ENCODE measurements around the gene RUNDC3A.
"Not testable (repeated sequence)": the region's sequence is repeated elsewhere in the genome, so short reads cannot be mapped to it uniquely, and the experiment has no call there.

The RUNDC3A gene

GRCh38 chr17:44335564-44335963 is 27.2 kb downstream of the RUNDC3A start:
- Histone ChIP-seq H3K36me3 (ENCODE audit: control insufficient read depth in 1 of 2, insufficient read depth in 2 of 2, low read length in 2 of 2) (no peaks in the 10 kb centered on the region), H2BK120ac (ENCODE audit: insufficient read depth, low read length, poor library complexity) (no peak overlapping the region), H4K12ac (ENCODE audit: low read depth, low read length) (no peak overlapping the region), H3K14ac (ENCODE audit: low read length) (no peak overlapping the region), H3K4me1 (ENCODE audit: control insufficient read depth in 1 of 2, insufficient read depth in 2 of 2, low read length in 2 of 2) (no peaks in the 10 kb centered on the region), H3K4me3 (ENCODE audit: low read depth, low read length) (no peak overlapping the region), H2AFZ (ENCODE audit: insufficient read depth, low read length, poor library complexity) (no peak overlapping the region), H4K91ac (ENCODE audit: low read depth, low read length) (no peak overlapping the region), H3K79me1 (ENCODE audit: low read length) (no peaks in the 10 kb centered on the region), H3K23ac (ENCODE audit: low read length) (no peak overlapping the region), H3K9ac (ENCODE audit: low read length) (no peak overlapping the region), H3K18ac (ENCODE audit: low read length) (no peak overlapping the region), H3K9me3 (ENCODE audit: insufficient read depth, low read depth, low read length) (no peaks in the 10 kb centered on the region), H2BK12ac (ENCODE audit: low read length) (no peak overlapping the region), H3K4ac (ENCODE audit: low read depth, low read length) (no peak overlapping the region), H3K4me2 (ENCODE audit: low read length) (no peak overlapping the region), H2BK5ac (ENCODE audit: low read depth, low read length, poor library complexity) (no peak overlapping the region), H4K8ac (ENCODE audit: low read depth, low read length) (no peak overlapping the region), H2AK5ac (ENCODE audit: low read length) (no peak overlapping the region), H3K27me3 (ENCODE audit: insufficient read depth, low read length) (no peaks in the 10 kb centered on the region), H3K79me2 (ENCODE audit: control insufficient read depth, insufficient read depth, low read length, poor library complexity) (no peaks in the 10 kb centered on the region), H3K27ac (ENCODE audit: low read depth, low read length) (no peak overlapping the region)
- DNase-seq = no peak
- WGBS (ENCODE audit: extremely low coverage, insufficient coverage, insufficient read length) = no CpG with 5 or more reads among the region's 3 CpGs

DNA sequence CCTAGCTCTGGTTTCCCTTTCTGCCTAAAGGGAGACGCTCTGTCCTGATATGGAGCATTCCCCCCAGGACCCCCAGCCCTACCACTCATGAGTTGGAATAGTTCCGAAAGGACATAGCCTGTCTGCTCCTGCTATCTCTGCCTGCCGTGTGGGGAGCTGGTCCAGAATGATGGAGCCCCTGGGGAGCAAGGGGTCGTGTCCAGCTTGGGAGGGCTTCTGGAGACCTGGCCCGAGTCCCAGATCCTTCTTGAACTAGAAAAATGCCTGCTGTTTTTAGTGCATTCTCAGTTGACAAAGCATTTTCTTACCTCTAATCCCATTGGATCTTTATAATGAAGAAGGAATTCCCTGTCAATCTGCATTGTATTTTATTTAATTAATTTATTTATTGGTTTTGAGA is 27.6 kb downstream of the RUNDC3A start:
- H2BK12ac ChIP-seq (ENCODE audit: low read length) = no peak overlapping the region
- no peak overlapping the region for H3K4me2 ChIP-seq (ENCODE audit: low read length)
- H2AK5ac ChIP-seq (ENCODE audit: low read length) = no peak overlapping the region
- no peak overlapping the region for H3K4me3 ChIP-seq (ENCODE audit: low read depth, low read length)
- no peak overlapping the region for H4K12ac ChIP-seq (ENCODE audit: low read depth, low read length)
- no peak overlapping the region for H2BK120ac ChIP-seq (ENCODE audit: insufficient read depth, low read length, poor library complexity)
- H4K91ac ChIP-seq (ENCODE audit: low read depth, low read length) = no peak overlapping the region
- no peak overlapping the region for H3K4ac ChIP-seq (ENCODE audit: low read depth, low read length)
- no peaks in the 10 kb centered on the region for H3K4me1 ChIP-seq (ENCODE audit: control insufficient read depth in 1 of 2, insufficient read depth in 2 of 2, low read length in 2 of 2)
- no peak overlapping the region for H3K9ac ChIP-seq (ENCODE audit: low read length)
- no CpG with 5 or more reads among the region's 5 CpGs for WGBS (ENCODE audit: extremely low coverage, insufficient coverage, insufficient read length)
- no peaks in the 10 kb centered on the region for H3K79me2 ChIP-seq (ENCODE audit: control insufficient read depth, insufficient read depth, low read length, poor library complexity)
- no peak overlapping the region for H3K27ac ChIP-seq (ENCODE audit: low read depth, low read length)
- no peak overlapping the region for H2AFZ ChIP-seq (ENCODE audit: insufficient read depth, low read length, poor library complexity)
- H4K8ac ChIP-seq (ENCODE audit: low read depth, low read length) = no peak overlapping the region
- H3K18ac ChIP-seq (ENCODE audit: low read length) = no peak overlapping the region
- H2BK5ac ChIP-seq (ENCODE audit: low read depth, low read length, poor library complexity) = no peak overlapping the region
- no peak for DNase-seq
- H3K23ac ChIP-seq (ENCODE audit: low read length) = no peak overlapping the region
- H3K36me3 ChIP-seq (ENCODE audit: control insufficient read depth in 1 of 2, insufficient read depth in 2 of 2, low read length in 2 of 2) = no peaks in the 10 kb centered on the region
- no peaks in the 10 kb centered on the region for H3K79me1 ChIP-seq (ENCODE audit: low read length)
- H3K27me3 ChIP-seq (ENCODE audit: insufficient read depth, low read length) = no peaks in the 10 kb centered on the region
- no peak overlapping the region for H3K14ac ChIP-seq (ENCODE audit: low read length)
- no peaks in the 10 kb centered on the region for H3K9me3 ChIP-seq (ENCODE audit: insufficient read depth, low read depth, low read length)

- Histone ChIP-seq H2AK5ac (ENCODE audit: low read length) (no peak overlapping the region), H2BK5ac (ENCODE audit: low read depth, low read length, poor library complexity) (no peak overlapping the region), H3K9me3 (ENCODE audit: insufficient read depth, low read depth, low read length) (peaks cover 1% of the 10 kb centered on the region), H3K27ac (ENCODE audit: low read depth, low read length) (no peak overlapping the region), H3K4me3 (ENCODE audit: low read depth, low read length) (no peak overlapping the region), H3K4me2 (ENCODE audit: low read length) (no peak overlapping the region), H4K8ac (ENCODE audit: low read depth, low read length) (no peak overlapping the region), H3K4ac (ENCODE audit: low read depth, low read length) (no peak overlapping the region), H2BK120ac (ENCODE audit: insufficient read depth, low read length, poor library complexity) (no peak overlapping the region), H3K18ac (ENCODE audit: low read length) (no peak overlapping the region), H3K36me3 (ENCODE audit: control insufficient read depth in 1 of 2, insufficient read depth in 2 of 2, low read length in 2 of 2) (no peaks in the 10 kb centered on the region), H4K12ac (ENCODE audit: low read depth, low read length) (no peak overlapping the region), H3K79me1 (ENCODE audit: low read length) (no peaks in the 10 kb centered on the region), H3K14ac (ENCODE audit: low read length) (no peak overlapping the region), H2BK12ac (ENCODE audit: low read length) (no peak overlapping the region), H3K79me2 (ENCODE audit: control insufficient read depth, insufficient read depth, low read length, poor library complexity) (no peaks in the 10 kb centered on the region), H3K4me1 (ENCODE audit: control insufficient read depth in 1 of 2, insufficient read depth in 2 of 2, low read length in 2 of 2) (no peaks in the 10 kb centered on the region), H2AFZ (ENCODE audit: insufficient read depth, low read length, poor library complexity) (no peak overlapping the region), H3K9ac (ENCODE audit: low read length) (no peak overlapping the region), H4K91ac (ENCODE audit: low read depth, low read length) (no peak overlapping the region), H3K27me3 (ENCODE audit: insufficient read depth, low read length) (no peaks in the 10 kb centered on the region), H3K23ac (ENCODE audit: low read length) (no peak overlapping the region)
- WGBS (ENCODE audit: extremely low coverage, insufficient coverage, insufficient read length) = no CpG with 5 or more reads among the region's 6 CpGs
- DNase-seq = no peak
Measured at GRCh38 chr17:44338702-44339101, 30.3 kb downstream of the RUNDC3A start.

DNA sequence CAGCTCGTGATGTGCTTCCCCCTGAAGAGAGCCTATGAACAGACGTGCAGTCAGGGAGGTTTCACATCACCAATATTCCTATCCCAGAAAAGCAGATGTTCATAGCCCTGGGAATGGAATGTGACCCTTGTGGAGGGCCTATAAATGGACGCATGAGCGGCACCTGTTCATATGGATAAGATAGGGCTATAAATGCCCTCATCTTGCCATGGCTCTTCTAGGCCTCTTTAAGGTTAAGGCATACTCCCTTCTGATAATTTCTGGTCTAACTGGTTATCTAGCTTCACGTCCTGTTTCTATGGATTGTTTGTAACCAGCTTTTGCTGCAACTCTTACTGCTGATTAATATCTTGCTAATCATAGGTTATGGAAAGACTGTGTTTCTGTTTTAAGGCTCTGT is 32.2 kb downstream of the RUNDC3A start:
- H3K79me1 ChIP-seq (ENCODE audit: low read length); H4K12ac ChIP-seq (ENCODE audit: low read depth, low read length); H2BK12ac ChIP-seq (ENCODE audit: low read length); H3K9ac ChIP-seq (ENCODE audit: low read length); H2BK5ac ChIP-seq (ENCODE audit: low read depth, low read length, poor library complexity); H3K14ac ChIP-seq (ENCODE audit: low read length); H3K36me3 ChIP-seq (ENCODE audit: control insufficient read depth in 1 of 2, insufficient read depth in 2 of 2, low read length in 2 of 2); H2AK5ac ChIP-seq (ENCODE audit: low read length); H3K4ac ChIP-seq (ENCODE audit: low read depth, low read length); H3K79me2 ChIP-seq (ENCODE audit: control insufficient read depth, insufficient read depth, low read length, poor library complexity); H3K4me3 ChIP-seq (ENCODE audit: low read depth, low read length); H3K9me3 ChIP-seq (ENCODE audit: insufficient read depth, low read depth, low read length); H3K27me3 ChIP-seq (ENCODE audit: insufficient read depth, low read length); H3K4me1 ChIP-seq (ENCODE audit: control insufficient read depth in 1 of 2, insufficient read depth in 2 of 2, low read length in 2 of 2); H3K27ac ChIP-seq (ENCODE audit: low read depth, low read length); H3K18ac ChIP-seq (ENCODE audit: low read length); H2BK120ac ChIP-seq (ENCODE audit: insufficient read depth, low read length, poor library complexity); H3K4me2 ChIP-seq (ENCODE audit: low read length); H3K23ac ChIP-seq (ENCODE audit: low read length); H4K91ac ChIP-seq (ENCODE audit: low read depth, low read length); H4K8ac ChIP-seq (ENCODE audit: low read depth, low read length); H2AFZ ChIP-seq (ENCODE audit: insufficient read depth, low read length, poor library complexity): not testable (repeated sequence)
- peak in 1 of 2 donors; percentile 61 for DNase-seq
- no CpG with 5 or more reads among the region's 5 CpGs for WGBS (ENCODE audit: extremely low coverage, insufficient coverage, insufficient read length)
